RPMI8226 (cell line): ENCODE data around the gene RNU4-1.
"Not testable (repeated sequence)": the region's sequence is repeated elsewhere in the genome, so short reads cannot be mapped to it uniquely, and the experiment has no call there.

ENCODE experiments used
- DNase-seq: peaks from one replicate; pipeline ENCODE4 v3.0.0-alpha.2; 2015

Gene RNU4-1

DNA sequence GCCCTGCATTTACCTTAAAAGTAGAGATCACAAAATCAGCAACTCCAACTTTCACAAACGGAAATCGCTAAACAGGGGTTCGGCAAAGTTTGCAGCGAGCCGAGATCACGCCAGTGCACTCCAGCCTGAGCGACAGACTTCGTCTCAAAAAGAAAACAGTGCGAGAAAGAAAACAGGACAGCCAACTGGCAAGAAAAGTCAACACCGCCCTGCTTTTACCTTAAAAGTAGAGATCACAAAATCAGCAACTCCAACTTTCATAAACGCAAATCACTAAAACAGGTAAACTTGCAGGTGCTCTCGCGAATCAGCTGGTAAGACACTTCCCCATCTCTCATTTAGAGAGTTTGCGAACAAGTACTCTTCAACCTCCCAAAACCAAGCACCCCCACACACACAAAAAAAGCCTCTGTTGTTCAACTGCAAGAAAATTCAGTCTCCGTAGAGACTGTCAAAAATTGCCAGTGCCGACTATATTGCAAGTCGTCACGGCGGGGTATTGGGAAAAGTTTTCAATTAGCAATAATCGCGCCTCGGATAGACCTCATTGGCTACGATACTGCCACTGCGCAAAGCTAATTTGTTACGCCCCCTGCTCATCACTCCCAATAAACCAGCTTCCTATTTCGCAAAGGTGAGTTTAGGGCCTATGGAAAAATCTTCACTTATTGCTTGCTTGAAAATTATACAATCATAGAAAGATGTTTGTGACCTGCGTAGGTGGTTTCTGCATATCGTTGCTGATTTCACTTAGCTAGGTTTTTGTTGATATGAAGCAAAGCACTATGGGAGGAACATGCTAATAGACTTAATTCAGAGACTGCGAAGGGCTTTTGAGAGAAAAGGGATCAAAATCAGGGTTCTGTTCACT lies at the start of gene RNU4-1:
Gene RNU4-1, minus strand, starts transcription at position 577 of the 871 bp plus-strand sequence.
- peak; percentile 90 for DNase-seq

DNA sequence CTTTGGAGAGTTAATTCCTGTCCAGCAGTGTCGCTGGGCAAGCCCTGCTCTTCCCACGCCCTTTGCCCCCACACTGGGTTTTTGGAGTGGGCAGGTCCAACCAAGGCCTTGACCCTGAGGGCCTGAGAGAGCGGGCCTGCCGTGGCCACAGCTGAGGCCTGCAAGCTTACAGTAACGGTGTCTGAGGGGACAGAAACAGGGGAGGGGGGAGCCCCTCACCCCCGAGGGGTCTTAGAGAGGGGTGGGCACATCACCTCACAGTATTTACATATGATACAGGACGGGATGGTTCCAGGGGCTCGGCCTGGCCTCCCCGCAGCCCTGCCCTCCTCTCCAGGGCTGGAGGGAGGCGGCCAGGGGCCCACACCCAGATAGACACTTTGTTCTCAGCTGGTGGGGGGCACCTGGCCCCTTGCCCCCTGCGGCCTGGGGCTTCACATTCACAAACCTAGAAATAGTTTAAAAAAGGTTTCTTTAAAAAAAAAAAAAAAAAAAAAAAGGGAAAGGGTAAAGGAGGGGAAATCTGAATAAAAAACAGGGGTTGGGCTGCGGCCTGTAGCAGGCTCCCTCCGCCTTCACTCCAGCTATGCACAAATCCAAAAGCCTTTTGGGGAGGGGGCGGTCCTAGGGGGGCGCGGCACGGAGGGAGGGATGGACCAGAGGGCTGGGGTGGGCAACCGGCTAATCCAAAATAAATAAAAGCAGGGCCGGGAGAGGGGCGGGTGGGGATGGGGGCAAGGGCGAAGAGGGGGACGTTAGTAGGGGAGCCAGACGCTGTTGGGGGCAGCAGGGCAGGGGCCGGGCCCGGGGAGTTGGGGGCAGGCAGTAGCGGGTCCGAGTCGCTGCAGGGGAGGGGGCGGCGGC lies 49.4 kb upstream of the RNU4-1 start:
- DNase-seq: no peak

DNA sequence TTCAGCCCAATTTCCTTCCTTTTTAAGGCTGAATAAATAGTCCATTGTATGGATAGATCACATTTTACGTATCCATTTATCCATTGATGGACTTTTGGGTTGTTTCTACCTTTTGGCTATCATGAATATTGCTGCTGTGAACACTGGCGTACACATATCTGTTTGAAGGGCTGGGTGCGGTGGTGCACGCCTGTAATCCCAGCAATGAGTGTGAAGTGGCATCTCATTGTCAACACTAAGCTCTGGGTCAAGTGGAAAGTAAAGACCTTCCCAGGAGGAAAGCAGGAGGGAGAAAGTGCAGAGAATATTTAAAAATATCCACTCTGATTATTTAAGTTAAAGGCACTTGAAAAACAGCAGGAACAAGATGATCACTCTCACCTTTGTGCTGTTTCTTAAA lies 46.2 kb upstream of the RNU4-1 start:
- DNase-seq: no peak

DNA sequence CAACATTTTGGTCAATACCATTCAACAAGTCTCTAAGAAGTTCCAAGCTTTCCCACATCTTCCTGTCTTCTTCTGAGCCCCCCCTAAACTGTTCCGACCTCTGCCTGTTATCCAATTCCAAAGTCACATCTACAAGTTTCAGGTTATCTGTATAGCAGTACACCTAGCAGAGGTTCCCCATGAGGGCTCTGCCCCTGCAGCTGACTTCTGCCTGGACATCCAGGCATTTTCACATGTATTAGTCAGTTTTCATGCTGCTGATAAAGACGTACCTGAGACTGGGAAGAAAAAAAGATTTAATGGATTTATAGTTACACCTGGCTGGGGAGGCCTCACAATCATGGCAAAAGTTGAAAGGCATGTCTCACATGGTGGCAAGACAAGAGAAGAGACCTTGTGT lies 44.7 kb upstream of the RNU4-1 start:
- DNase-seq: no peak

DNA sequence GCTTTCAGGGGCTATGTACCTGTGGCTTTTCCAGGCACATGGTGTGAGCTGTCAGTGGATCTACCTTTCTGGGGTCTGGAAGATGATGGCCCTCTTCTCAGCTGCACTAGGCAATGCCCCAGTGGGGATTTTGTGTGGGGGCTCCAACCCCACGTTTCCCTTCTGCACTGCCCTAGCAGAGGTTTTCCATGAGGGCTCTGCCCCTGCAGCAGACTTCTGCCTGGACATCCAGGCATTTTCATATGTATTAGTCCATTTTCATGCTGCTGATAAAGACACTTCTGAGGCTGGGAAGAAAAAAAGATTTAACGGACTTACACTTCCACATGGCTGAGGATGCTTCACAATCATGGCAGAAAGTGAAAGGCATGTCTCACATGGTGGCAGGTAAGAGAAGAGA lies 43.4 kb upstream of the RNU4-1 start:
- not testable (repeated sequence) for DNase-seq

DNA sequence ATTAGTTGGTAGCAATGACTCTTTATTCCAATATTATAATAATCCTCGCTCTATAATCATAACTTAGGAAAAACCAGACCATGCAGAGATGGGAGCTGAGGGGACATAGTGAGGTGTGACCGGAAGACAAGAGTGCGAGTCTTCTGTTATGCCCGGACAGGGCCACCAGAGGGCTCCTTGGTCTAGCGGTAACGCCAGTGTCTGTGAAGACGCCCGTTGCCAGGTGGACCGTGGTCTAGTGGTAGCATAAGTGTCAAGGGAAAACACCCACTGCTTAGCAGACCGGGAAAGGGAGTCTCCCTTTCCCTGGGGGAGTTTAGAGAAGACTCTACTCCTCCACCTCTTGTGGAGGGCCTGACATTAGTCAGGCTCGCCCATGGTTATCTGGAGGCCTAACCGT lies 42.4 kb upstream of the RNU4-1 start:
- DNase-seq: peak; percentile 65

DNA sequence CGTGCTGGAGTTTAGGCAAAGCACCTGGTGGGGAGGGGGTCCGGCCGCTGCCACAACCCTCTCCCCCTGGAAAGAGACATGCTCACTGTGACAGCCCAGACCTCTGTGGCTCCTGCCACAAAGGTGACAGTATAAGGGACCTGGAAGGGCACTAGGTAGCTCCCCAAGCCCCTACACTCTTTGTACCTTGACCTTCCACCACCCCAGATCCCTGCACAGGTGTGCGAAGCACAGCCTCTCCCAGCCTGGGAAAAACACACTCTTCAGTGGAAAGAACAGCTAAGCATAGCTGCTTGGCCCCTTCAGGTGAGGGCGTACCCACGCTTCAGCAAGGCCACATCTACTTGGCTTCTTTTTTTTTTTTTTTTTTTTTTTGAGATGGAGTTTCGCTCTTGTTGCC lies 39.5 kb upstream of the RNU4-1 start:
- no peak for DNase-seq

DNA sequence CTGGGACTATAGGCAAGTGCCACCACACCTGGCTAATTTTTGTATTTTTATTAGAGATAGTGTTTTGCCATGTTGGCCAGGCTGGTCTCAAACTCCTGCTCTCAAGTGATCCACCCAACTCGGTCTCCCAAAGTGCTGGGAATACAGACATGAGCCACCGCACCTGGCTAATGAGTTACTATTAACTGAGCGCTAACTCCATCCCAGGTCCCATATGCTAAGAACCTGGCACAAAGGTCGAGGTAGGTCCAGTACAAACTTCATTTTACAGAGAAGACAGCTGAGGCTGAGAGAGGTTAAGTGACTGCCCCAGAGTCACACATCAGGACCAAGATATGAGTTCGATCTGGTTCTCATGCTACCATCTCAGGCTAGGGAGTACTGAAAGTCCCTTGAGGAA lies 39.0 kb upstream of the RNU4-1 start:
- no peak for DNase-seq

DNA sequence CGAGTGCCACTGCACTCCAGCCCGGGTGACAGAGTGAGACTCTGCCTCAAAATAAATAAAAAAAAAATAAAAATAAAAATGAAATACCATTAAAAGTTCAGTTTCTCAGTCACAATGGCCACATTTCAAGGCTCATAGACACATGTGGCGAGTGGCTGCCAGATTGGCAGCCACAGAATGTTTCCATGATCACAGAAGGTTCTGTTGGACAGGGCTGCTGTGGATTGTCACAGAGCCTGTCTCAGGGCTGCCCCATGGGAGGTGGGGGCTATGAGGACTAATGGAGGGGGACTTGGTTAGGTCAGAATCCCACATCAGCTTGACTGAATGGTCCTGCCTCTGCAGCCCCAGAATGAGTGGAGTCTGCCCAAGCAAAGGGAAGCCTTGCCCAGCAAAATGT lies 38.4 kb upstream of the RNU4-1 start:
- DNase-seq: no peak

DNA sequence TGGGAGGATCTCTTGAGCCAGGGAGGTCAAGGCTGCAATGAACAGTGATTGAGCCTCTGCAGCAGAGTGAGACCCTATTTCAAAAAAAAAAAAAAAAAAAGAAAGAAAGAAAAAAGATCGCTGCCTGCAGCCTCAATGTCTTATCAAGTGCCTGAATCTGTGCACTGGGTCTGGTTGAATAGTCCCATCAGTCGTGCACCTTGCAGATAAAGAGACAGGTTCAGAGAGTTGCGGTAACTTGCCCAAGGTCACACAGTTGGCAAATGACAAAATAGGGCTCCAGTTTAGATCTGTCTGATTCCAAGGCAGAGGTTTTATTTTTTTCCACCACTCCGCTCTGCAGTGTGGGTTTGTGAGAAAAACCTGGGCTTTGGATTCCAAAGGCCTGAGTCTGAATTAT lies 35.2 kb upstream of the RNU4-1 start:
- DNase-seq: no peak

DNA sequence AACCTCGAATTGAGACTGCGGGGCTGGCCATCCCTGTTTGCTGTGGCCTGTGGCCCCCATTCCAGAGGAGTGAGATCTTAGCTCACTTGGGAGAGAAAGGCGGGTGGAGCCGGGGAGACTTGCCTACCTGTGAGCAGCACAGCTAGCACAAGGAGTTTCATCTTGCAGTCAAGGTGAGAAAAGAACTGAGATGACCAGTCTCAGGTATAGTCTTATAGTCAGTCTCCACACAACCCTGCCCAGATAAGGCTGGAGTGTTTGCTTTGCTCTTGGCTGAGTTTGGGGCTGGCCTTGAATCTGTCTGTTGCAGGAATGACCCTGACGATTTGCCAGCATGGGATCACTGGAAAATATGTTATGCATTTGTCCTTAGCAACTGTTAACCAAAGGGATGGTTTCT lies 34.6 kb upstream of the RNU4-1 start, which contains the start of gene PLA2G1B:
Gene PLA2G1B, minus strand, starts transcription at position 187 of the 400 bp plus-strand sequence. Its CDS starts 26 bp downstream, at position 161.
- DNase-seq: no peak

DNA sequence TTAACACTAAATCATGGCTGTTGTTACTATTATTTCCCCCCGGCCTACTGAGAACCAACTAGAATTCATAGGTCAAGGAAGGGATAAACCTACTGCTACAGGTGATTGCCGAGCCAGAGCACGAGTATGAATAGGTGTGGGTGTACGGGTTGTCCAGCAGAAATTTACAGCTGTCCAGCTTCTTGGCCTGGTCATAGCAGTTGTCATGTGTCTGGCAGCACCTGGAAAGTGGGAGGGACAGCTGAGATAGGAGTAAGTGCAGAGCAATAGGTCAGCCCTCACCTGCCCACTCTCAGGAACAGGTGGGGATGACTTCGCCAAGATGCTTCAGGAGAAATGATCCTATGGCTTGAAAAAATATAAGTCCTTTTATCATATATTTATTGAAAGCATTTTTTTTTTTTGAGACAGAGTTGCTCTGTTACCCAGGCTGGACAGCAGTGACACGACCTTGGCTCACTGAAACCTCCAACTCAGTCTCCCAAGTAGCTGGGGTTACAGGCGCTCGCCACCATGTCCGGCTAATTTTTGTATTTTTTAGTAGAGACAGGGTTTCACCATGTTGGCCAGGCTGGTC lies 31.9 kb upstream of the RNU4-1 start:
- DNase-seq: no peak

DNA sequence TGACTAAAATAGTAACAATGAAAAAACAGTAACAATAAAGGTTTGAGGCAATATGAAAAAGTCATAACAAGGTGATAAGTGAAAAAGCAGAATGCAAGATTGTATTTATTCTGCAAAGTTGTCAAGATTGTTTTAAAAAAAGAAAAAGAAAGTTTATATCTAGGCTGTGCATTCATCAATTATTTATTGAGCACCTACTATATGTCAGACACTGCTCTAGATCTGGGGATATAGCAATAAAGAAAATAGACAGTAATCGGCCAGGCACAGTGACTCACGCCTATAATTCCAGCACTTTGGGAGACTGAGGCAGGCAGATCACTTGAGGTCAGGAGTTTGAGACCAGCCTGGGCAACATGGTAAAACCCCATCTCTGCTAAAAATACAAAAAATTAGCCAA lies 30.7 kb upstream of the RNU4-1 start:
- DNase-seq: no peak

DNA sequence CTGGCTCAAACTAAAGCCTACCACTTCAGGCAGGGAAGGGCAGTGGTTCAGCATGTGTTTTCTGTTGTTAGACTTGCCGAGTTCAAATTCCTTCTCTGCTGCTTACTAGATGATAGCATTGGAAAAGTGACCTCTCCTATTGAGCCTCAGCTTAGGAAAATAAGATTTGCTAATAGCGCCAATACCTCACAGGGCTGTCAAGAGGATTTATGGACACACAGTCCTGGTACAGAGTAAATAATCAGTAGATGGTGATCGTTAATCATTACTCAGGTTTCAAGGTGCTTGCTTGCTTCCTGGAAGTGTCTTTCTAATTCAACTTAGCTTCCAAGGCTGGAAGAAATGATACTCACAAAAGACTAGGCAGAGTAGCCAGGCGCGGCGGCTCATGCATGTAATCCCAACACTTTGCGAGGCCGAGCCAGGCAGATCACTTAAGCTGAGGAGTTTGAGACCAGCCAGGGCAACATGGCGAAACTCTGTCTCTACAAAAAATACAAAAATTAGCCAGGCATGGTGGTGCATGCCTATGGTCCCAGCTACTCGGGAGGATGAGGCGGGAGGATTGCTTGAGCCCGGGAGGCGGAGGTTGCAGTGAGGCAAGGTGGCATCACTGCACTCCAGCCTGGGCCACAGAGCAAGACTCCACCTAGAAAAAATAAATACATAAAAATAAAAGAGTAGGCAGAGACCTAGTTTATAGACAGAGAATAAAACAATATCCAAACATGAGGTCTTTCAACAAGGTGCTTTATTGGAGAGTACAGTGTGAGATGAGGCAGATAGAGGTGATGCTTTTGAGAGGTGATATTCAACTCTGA lies 28.6 kb upstream of the RNU4-1 start:
- DNase-seq: no peak

DNA sequence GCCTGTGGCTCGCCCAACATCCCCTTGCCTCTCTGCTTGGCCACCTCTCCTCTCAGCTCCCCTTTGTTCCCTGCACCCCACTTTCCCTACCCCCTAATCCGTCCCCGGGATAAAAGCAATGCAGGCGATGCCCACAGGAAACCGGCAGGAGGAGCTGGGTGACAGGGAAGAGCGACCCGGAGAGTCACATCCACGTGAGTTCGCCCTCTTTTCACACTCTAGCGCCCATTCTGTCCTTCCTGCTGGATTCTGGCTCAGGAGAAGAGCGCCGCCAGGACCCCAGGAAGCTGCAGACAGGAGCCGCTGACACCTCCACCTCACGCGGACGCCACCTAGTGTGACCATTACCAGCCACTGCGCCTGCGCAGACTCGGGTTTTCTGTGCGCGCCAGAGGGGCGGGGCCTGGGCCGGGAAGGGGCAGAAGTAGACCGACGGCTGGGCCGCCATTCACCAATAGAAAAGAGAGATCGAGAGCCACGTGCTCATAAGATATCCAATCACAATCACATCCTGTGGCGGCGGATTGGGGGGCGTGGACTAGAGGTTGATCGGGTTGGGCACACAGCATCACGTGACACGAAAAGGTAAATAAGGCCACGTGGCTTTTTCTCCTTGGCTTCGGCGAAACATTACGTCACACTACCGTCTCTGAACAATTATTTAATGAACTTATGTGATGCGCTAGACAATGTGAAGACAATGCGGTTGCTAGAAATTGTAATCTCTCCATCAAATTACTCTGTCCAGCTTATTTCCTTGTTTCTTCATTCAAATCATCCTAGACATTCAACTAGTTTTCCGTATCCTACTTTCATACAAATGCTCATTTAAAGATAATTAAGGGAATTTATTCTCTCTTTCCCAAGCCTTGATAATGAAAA lies 24.4 kb upstream of the RNU4-1 start:
- peak; percentile 99 for DNase-seq

DNA sequence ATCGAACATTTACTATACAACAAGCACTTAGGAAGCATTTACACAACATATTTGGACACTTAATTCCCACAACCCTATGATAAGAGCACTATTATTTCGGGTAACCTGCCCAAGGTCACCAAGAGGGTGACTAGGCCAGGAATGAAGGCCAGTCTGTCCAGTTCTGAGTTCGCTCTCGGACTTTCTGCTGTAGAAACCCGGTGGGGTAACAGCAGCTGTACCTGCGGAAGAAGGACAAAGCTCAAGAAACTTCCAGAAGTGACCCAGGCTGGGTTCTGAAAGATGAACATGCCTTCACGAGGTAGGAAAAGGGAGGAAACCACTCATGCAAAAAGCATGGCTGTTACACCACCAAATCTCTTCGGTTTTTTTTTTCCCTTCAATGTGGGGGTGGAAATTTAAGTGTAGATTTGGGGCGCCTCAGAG lies 23.8 kb upstream of the RNU4-1 start:
- DNase-seq: peak; percentile 16

DNA sequence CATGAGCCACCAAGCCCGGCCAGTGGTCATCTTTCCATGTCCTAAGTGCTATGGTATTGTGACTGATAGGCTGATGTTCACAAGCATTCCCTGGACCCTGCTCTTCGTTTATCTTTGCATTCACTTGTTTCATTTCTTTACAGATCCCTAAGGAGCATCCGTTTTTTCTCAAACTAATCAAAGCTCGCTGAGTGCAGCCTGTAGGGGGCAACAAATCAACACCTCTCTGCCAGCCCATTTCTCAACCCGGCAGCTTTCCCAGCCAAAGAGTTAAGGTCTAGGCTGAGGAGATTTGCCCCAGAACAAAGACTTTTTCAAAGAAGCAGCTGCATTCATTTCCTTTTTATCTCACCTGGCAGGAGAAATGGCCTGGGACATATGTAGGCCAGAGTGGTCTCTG lies 21.2 kb upstream of the RNU4-1 start:
- DNase-seq: peak; percentile 36

DNA sequence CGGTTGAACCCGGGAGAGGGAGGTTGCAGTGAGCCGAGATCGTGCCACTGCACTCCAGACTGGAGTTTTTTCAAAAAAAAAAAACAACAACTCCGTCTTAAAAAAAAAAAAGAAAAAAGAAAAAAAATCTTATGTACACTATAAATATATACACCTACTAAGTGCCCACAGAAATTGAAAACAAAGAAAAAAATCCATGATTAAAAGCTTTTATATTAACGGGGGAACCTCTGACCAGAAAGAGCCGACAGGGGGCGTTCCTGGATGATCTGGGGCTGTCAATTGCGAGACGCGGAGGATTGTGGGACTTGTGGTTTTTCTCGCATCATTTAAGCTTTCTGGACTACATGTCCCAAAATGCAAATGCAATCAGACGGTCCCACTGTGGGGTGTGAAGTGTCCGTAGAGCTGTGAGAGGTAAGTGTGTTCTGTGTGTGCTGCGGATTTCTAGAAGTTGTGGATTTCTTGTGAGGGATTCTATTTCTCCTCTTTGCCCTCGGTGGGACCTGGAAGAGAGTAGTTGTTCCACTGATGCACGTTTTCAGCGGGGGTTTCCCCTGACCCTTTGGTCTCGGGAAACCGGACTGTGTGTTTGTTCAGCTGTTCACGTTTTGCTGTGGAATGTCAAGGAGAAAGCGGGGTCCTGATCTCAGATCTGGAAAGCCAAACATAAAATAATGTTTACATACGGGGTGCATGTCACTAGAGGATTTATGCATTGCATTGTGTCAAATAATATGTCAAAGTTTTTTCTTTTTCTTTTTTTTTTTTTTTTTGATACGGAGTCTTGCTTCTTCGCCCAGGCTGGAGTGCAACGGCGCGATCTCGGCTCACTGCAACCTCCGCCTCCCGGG lies 9.2 kb upstream of the RNU4-1 start, which contains the start of gene SIRT4:
Gene SIRT4, plus strand, starts transcription at position 360 of the 854 bp plus-strand sequence. CDS start 1,241 bp downstream, outside the sequence.
- peak; percentile 95 for DNase-seq

DNA sequence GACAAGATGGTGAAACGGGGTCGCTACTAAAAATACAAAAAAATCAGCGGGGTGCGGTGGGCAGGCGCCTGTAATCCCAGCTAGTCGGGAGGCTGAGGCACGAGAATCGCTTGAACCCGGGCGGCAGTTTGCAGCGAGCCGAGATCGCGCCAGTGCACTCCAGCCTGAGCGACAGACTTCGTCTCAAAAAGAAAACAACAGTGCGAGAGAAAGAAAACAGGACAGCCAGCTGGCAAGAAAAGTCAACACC lies 701 bp downstream of the RNU4-1 start:
- no peak for DNase-seq

DNA sequence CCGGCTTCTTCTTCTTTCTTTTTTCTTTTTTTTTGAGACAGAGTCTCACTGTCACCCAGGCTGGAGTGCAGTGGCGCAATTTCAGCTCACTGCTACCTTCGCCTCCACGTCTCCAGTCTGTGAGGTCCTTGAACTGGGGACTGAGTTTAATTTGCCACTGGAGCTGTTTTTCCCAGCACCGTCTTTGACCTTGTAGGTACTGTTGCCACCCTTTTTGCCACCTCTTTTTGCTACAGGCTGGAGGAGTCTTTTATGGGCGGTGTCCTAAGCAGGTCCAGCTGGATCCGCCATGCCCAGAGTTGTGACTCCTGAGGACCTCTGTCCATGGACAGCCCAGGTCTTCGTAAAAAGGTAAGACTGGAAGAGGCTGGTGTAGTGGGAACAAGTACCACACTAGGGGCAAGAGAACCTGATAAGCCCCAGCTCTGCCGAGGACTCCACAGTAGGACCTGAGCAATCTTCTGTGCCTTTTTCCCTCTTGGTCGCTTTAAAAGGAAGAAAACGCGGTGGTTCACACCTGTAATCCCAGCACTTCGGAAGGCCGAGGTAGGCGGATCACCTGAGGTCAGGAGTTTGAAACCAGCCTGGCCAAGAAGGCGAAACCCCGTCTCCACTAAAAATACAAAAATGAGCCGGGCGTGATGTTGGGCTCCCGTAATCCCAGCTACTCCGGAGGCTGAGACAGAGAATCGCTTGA lies 2.3 kb downstream of the RNU4-1 start:
- DNase-seq: peak; percentile 38
